HFFc6 (cell line): ENCODE results near the gene MAP1LC3B2. TPM values are rescaled to one million over a fixed set of nuclear protein-coding genes. Genes with fewer than 3 reads are reported as not detected.

ENCODE experiments used
- DNase-seq: peaks from one replicate; pipeline ENCODE4 v3.0.0-alpha.2; 2018
- H3K27ac Mint-ChIP-seq: 2 replicates; pipeline ENCODE4 v1.8.0; 2020; ENCODE audit warnings: mild to moderate bottlenecking, mixed read lengths
- H3K27me3 Mint-ChIP-seq: 2 replicates; pipeline ENCODE4 v1.8.0; 2021; ENCODE audit warnings: mild to moderate bottlenecking, moderate library complexity, mixed read lengths; ENCODE audit not compliant: insufficient read depth
- H3K36me3 Mint-ChIP-seq: 2 replicates; pipeline ENCODE4 v1.8.0; 2021; ENCODE audit warnings: low read depth, mixed read lengths
- H3K4me1 Mint-ChIP-seq: 2 replicates; pipeline ENCODE4 v1.8.0; 2020; ENCODE audit warnings: low read depth, mixed read lengths
- H3K4me3 Mint-ChIP-seq: 2 replicates; pipeline ENCODE4 v1.8.0; 2020; ENCODE audit warnings: mild to moderate bottlenecking, moderate library complexity, mixed read lengths
- H3K9me3 Mint-ChIP-seq: 2 replicates; pipeline ENCODE4 v1.8.0; 2020; ENCODE audit warnings: mild to moderate bottlenecking, mixed read lengths
- total RNA-seq, 6 experiments: library from RNA; stranded (reverse); fragmentation: NEBNext Ultra II Directional; extraction: Animal tissue kit (Norgen Biotek cat#: 25700); gene quantifications; 2 replicates in 1 of 6; 3 replicates in 5 of 6; pipeline ENCODE4 v1.2.3, GENCODE V29; 2021
- TF ChIP-seq, protein P1 (sequence below): fragments of 200-600 bp; sonication (generic); IDR thresholded peaks from 2 replicates; pipeline ENCODE4 v1.5.0; 2021; ENCODE audit warnings: antibody characterized with exemption, mild to moderate bottlenecking

The MAP1LC3B2 gene
- total RNA-seq, 6 experiments from 2014 or later, result 1.7 to 3.7 (median 2.9) TPM

DNA sequence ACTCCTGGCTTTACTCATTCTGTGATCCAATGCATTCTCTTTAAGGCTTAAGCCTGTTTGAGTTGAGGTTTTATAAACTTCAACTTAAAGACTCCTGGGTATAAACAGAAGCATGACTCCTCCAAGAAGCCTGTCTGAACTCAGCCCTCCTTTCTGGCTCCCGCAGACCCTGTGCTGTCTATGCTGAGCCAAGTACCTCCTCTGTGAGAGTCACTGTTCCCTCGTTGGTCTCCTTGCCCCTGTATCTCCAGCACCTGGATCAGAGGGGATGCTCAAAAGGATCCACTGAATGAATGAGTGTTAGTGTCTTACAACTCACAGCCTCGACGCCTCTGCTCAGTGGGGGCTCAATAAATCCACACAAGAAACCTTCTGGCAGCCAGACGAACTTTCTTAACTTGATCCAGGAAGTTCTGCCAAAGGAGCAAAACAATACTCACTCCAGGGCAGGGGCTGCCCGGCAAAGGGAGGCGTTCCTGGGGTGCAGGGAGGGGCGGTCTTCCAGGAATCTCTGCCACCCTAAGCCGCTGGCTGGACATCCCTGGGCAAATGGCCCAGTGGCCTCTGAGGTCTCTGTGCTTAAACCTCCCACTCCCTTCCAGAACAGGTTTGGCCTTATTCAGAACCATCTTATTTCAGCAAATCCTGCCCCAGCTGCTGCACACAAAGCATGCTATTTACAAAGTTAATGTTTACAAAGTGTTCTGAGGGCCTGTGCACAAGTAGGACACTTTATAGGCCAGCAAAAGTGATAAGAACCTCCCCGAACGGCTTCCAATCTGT is 32.9 kb downstream of the MAP1LC3B2 start:
- Mint-ChIP-seq H3K27me3 (peaks cover 10% of the 10 kb centered on the region), H3K36me3 (no peaks in the 10 kb centered on the region), H3K27ac (no peak overlapping the region), H3K4me3 (no peak overlapping the region), H3K9me3 (no peaks in the 10 kb centered on the region), H3K4me1 (peaks cover 12% of the 10 kb centered on the region)
- TF ChIP-seq, protein P1, sequence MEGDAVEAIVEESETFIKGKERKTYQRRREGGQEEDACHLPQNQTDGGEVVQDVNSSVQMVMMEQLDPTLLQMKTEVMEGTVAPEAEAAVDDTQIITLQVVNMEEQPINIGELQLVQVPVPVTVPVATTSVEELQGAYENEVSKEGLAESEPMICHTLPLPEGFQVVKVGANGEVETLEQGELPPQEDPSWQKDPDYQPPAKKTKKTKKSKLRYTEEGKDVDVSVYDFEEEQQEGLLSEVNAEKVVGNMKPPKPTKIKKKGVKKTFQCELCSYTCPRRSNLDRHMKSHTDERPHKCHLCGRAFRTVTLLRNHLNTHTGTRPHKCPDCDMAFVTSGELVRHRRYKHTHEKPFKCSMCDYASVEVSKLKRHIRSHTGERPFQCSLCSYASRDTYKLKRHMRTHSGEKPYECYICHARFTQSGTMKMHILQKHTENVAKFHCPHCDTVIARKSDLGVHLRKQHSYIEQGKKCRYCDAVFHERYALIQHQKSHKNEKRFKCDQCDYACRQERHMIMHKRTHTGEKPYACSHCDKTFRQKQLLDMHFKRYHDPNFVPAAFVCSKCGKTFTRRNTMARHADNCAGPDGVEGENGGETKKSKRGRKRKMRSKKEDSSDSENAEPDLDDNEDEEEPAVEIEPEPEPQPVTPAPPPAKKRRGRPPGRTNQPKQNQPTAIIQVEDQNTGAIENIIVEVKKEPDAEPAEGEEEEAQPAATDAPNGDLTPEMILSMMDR, result no peak
- no peak for DNase-seq

DNA sequence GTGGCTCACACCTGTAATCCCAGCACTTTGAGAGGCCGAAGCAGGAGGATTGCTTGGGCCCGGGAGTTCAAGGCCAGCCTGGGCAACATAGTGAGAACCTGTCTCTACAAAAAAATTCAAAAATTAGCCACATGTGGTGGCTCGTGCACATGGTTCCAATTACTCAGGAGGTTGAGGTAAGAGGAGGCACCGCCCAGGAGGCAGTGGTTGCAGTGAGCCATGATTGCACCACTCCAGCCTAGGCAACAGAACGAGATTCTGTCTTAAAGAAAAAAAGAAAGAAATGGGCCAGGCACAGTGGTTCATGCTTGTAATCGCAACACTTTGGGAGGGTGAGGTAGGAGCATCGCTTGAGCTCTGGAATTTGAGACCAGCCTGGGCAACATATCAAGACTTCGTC is 33.5 kb downstream of the MAP1LC3B2 start:
- DNase-seq, result no peak

DNA sequence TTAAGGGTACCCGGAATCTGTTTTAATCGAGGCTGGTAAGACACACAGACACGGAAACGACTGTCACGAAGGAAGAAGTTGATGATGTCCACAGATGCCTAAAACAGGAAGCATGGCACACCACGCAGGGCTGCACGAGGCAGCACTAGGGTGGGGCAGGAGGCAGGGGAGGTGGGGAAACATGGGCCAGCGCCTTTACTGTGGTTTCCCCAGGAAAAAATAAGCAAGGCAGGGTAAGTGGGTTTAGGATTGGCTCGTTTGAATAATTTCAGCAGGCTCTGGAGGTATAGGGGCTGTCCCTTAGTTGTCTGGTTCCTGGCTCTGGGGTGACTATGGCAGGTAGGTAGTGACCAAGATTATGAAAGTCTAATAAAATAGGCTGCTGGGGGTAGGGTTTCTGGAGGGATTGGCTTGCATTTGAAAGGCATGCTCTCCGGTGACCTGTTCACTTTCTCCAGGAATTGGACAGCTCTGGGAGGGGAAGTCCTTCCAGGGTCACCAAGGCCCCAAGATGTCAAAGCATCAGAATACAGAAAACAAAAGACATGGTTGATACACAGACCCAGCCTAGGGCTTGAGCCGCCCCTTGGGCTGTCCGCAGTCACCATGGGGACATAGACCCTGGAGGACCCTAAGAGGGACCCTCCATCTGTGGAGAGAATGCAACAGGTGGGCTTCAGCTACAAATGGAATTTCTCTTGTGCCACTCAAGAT is 35.3 kb downstream of the MAP1LC3B2 start:
- Mint-ChIP-seq H3K4me3 (no peak overlapping the region), H3K9me3 (no peaks in the 10 kb centered on the region), H3K36me3 (no peaks in the 10 kb centered on the region), H3K4me1 (peaks cover 31% of the 10 kb centered on the region), H3K27me3 (no peaks in the 10 kb centered on the region; the same call in 1 of the 2 replicates), H3K27ac (no peak overlapping the region)
- DNase-seq, result no peak
- TF ChIP-seq, protein P1, result no peak

More for the DNA sequence above, 33.5 kb downstream of the MAP1LC3B2 start:
- H3K4me1 Mint-ChIP-seq, result peaks cover 13% of the 10 kb centered on the region
- TF ChIP-seq, protein P1, result no peak
- no peak overlapping the region for H3K4me3 Mint-ChIP-seq
- no peak overlapping the region for H3K27ac Mint-ChIP-seq
- no peaks in the 10 kb centered on the region for H3K9me3 Mint-ChIP-seq
- H3K27me3 Mint-ChIP-seq, result peaks cover 6% of the 10 kb centered on the region
- H3K36me3 Mint-ChIP-seq, result no peaks in the 10 kb centered on the region

DNA sequence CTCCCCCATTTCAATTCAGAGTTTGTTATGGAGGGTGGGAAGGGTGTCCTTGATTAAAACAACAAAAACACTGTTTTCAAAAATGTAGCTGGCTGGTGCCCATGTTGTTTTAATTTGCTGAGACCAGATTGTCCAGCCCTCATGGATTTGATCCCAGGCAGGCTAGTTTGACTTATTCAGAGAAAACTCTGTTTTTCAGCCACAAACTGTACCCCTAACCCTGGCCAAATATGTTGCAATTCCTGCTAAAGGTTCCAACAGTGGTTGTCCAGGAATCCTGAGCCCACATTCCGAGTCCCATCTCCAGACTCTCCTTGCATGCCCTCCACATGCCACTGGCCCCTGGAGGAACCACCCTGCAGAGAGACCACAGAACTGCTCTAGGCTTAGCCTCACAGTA is 36.0 kb downstream of the MAP1LC3B2 start:
- Mint-ChIP-seq H3K9me3 (no peaks in the 10 kb centered on the region), H3K27ac (no peak overlapping the region), H3K36me3 (no peaks in the 10 kb centered on the region), H3K27me3 (no peaks in the 10 kb centered on the region; the same call in 1 of the 2 replicates), H3K4me1 (peaks cover 38% of the 10 kb centered on the region), H3K4me3 (no peak overlapping the region)
- DNase-seq, result no peak
- TF ChIP-seq, protein P1, result no peak

DNA sequence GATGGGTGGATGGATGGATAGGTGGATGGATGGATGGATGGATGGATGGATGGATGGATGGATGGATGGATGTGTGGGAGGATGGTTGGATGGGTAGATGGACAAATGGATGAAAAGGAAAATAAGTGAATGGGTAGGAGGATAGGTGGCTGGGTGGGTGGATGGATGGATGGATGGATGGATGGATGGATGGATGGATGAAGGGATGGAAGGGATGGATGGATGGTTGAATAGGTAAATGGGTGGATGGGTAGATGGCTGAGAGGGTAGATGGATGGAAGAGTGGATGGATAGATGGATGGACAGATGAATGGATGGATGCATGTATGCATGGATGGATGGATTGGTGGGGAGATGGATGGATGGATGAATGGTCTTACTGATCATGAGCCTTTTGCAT is 36.5 kb downstream of the MAP1LC3B2 start:
- Mint-ChIP-seq H3K9me3 (no peaks in the 10 kb centered on the region), H3K27me3 (no peaks in the 10 kb centered on the region), H3K27ac (no peak overlapping the region), H3K4me1 (peaks cover 40% of the 10 kb centered on the region), H3K36me3 (no peaks in the 10 kb centered on the region), H3K4me3 (no peak overlapping the region)
- no peak for DNase-seq
- TF ChIP-seq, protein P1, result no peak
